GM23338 (cell line): ENCODE measurements around the gene KCNQ5. TPM values are rescaled to one million over a fixed set of nuclear protein-coding genes. Genes with fewer than 3 reads are reported as not detected.

Experiments used
- ATAC-seq: fragments of 200-7000 bp; cut with Tn5 transposase; 3 replicates; pipeline ENCODE4 v1.9.1; 2020
- DNase-seq: peaks from one replicate; pipeline ENCODE4 v3.0.0-alpha.2; 2015; ENCODE audit warnings: low spot score
- H2AFZ ChIP-seq: fragments of 200-600 bp; sonication (generic); 2 replicates; pipeline ENCODE4 v1.8.0; 2016; ENCODE audit warnings: antibody characterized with exemption, mild to moderate bottlenecking, moderate library complexity
- H3F3A ChIP-seq: fragments of 200-600 bp; sonication (generic); replicated peaks from 2 replicates; pipeline ENCODE4 v1.8.0; 2017; ENCODE audit warnings: antibody characterized with exemption, mixed run types, low read depth
- H3K27ac ChIP-seq: fragments of 200-600 bp; sonication (generic); 2 replicates; pipeline ENCODE4 v1.6.1; 2016; ENCODE audit warnings: low read depth
- H3K27me3 ChIP-seq: fragments of 200-600 bp; sonication (generic); 2 replicates; pipeline ENCODE4 v1.8.0; 2016; ENCODE audit warnings: mild to moderate bottlenecking, mixed run types, moderate library complexity; ENCODE audit not compliant: insufficient read depth
- H3K36me3 ChIP-seq: fragments of 200-600 bp; sonication (generic); 2 replicates; pipeline ENCODE4 v1.8.0; 2016; ENCODE audit warnings: mild to moderate bottlenecking; ENCODE audit not compliant: insufficient read depth
- H3K4me1 ChIP-seq: fragments of 200-600 bp; sonication (generic); 2 replicates; pipeline ENCODE4 v1.8.0; 2016; ENCODE audit warnings: mild to moderate bottlenecking, moderate library complexity; ENCODE audit not compliant: insufficient read depth
- H3K4me2 ChIP-seq: fragments of 200-600 bp; sonication (generic); 2 replicates; pipeline ENCODE4 v1.7.1; 2017; ENCODE audit warnings: mixed run types
- H3K4me3 ChIP-seq: fragments of 200-600 bp; sonication (generic); 2 replicates; pipeline ENCODE4 v1.6.1; 2016; ENCODE audit warnings: mixed run types
- H3K79me2 ChIP-seq: fragments of 200-600 bp; sonication (generic); replicated peaks from 2 replicates; pipeline ENCODE4 v1.8.0; 2017; ENCODE audit warnings: mild to moderate bottlenecking; ENCODE audit not compliant: insufficient read depth
- H3K9me2 ChIP-seq: fragments of 200-600 bp; sonication (generic); 2 replicates; pipeline ENCODE4 v1.8.0; 2017; ENCODE audit not compliant: insufficient read depth
- H4K20me1 ChIP-seq: fragments of 200-600 bp; sonication (generic); replicated peaks from 2 replicates; pipeline ENCODE4 v1.8.0; 2017; ENCODE audit warnings: mild to moderate bottlenecking; ENCODE audit not compliant: insufficient read depth
- H3K27ac Mint-ChIP-seq: 2 replicates; pipeline ENCODE4 v1.8.0; 2020; ENCODE audit warnings: inconsistent platforms, mild to moderate bottlenecking, moderate library complexity, mixed read lengths
- H3K27me3 Mint-ChIP-seq: 3 replicates; pipeline ENCODE4 v1.8.0; 2022; ENCODE audit warnings: low read depth, mild to moderate bottlenecking, moderate library complexity, mixed read lengths, inconsistent platforms; ENCODE audit not compliant: insufficient read depth, poor library complexity
- H3K36me3 Mint-ChIP-seq: 3 replicates; pipeline ENCODE4 v1.8.0; 2021; ENCODE audit warnings: low read depth, mild to moderate bottlenecking, inconsistent platforms, moderate library complexity, mixed read lengths
- H3K4me1 Mint-ChIP-seq: 3 replicates; pipeline ENCODE4 v1.8.0; 2020; ENCODE audit warnings: mild to moderate bottlenecking, inconsistent platforms, mixed read lengths
- H3K4me3 Mint-ChIP-seq: 3 replicates; pipeline ENCODE4 v1.8.0; 2021; ENCODE audit warnings: moderate library complexity, mild to moderate bottlenecking, inconsistent platforms, mixed read lengths
- H3K9me3 Mint-ChIP-seq: 3 replicates; pipeline ENCODE4 v1.8.0; 2020; ENCODE audit warnings: moderate library complexity, mild to moderate bottlenecking, inconsistent platforms, mixed read lengths
- CREB1 ChIP-seq: fragments of 250-450 bp; sonication (Bioruptor Pico); IDR thresholded peaks from 2 replicates; pipeline ENCODE4 v1.5.0; 2020; ENCODE audit warnings: low read depth, mild to moderate bottlenecking, moderate library complexity
- EZH2 ChIP-seq: fragments of 200-600 bp; sonication (generic); IDR thresholded peaks from one replicate; pipeline ENCODE4 v1.8.0; 2017; ENCODE audit warnings: antibody characterized with exemption, mild to moderate bottlenecking, low read depth; ENCODE audit not compliant: unreplicated experiment
- STAT1 ChIP-seq: IDR thresholded peaks from one replicate; pipeline ENCODE4 v1.6.1; 2016; ENCODE audit warnings: antibody characterized with exemption; ENCODE audit not compliant: unreplicated experiment
- ZNF114 ChIP-seq: fragments of 250-450 bp; sonication (Bioruptor Pico); IDR thresholded peaks from 2 replicates; pipeline ENCODE4 v1.5.0; 2020; ENCODE audit warnings: mild to moderate bottlenecking, moderate library complexity
- ZNF331 ChIP-seq: fragments of 250-450 bp; sonication (Bioruptor Pico); IDR thresholded peaks from 2 replicates; pipeline ENCODE4 v1.5.0; 2020; ENCODE audit warnings: low read depth, mild to moderate bottlenecking, moderate library complexity
- polyA plus RNA-seq: library from polyadenylated mRNA; unstranded; fragments of >200 nt; fragmentation: Nextera tagmentation; extraction: Ambion mirVana; gene quantifications from 2 replicates; pipeline ENCODE4 v1.2.1, GENCODE V29; 2016
- total RNA-seq: library from RNA; depleted of rRNA; stranded (reverse); fragments of >200 nt; shearing (Covaris generic); gene quantifications from 2 replicates; pipeline ENCODE4 v1.2.3, GENCODE V29; 2014
- TF ChIP-seq, protein P1 (sequence below), 2 experiments: fragments of 200-600 bp in 1 of 2; sonication (generic) in 1 of 2; conservative IDR thresholded peaks; 2 replicates each; pipeline versions ENCODE4 v1.5.1 to v1.6.1; 2016 to 2017; ENCODE audit warnings: antibody characterized with exemption in 2 of 2, low read depth in 2 of 2, mild to moderate bottlenecking in 2 of 2, moderate library complexity in 1 of 2
- TF ChIP-seq, protein P2 (sequence below): IDR thresholded peaks from 2 replicates; pipeline ENCODE4 v1.6.1; 2016; ENCODE audit warnings: antibody characterized with exemption
- TF ChIP-seq, protein P3 (sequence below): fragments of 250-450 bp; sonication (Bioruptor Pico); IDR thresholded peaks from 2 replicates; pipeline ENCODE4 v1.5.0; 2020; ENCODE audit warnings: mild to moderate bottlenecking, moderate library complexity

KCNQ5 gene
- total and polyA plus RNA-seq, 2 experiments from 2014 or later: 0.68 to 0.87 TPM

DNA sequence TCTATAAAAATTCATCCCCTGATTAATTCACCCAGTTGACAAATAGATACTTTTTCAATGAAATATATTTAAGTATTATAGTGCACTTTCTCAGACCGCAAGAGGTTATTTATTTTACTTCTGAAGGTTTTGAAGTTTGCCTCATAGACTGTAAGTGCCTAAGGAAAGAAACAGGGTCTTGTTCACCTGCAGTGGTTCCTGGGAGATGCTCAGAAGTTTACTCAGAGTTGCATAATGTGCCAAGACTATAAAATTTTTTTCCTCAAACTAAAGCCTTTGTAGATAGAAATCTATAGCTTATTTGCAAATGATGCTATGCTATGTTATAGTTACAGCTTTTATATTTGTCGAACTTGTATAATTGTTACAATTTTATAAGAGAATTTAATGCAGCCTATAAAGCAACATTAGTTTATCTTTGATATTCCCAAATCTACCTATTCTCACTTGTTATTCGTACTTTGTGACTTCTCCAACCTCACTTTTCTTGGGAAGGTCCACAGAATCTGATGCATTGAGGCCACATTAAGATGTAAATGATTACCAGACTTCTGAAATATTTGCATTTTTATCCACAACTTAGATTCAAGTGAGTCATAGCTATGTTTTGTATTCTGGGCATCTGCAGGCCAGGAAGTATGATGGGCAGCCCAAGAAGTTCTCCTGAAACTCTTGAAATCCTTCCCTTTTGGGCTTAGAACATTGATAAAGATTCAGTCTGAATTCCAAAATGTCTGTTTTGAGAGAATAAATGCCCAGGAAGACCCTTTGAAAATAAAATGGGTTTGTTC lies 35.7 kb downstream of the KCNQ5 start (continued):
- TF ChIP-seq, protein P1, sequence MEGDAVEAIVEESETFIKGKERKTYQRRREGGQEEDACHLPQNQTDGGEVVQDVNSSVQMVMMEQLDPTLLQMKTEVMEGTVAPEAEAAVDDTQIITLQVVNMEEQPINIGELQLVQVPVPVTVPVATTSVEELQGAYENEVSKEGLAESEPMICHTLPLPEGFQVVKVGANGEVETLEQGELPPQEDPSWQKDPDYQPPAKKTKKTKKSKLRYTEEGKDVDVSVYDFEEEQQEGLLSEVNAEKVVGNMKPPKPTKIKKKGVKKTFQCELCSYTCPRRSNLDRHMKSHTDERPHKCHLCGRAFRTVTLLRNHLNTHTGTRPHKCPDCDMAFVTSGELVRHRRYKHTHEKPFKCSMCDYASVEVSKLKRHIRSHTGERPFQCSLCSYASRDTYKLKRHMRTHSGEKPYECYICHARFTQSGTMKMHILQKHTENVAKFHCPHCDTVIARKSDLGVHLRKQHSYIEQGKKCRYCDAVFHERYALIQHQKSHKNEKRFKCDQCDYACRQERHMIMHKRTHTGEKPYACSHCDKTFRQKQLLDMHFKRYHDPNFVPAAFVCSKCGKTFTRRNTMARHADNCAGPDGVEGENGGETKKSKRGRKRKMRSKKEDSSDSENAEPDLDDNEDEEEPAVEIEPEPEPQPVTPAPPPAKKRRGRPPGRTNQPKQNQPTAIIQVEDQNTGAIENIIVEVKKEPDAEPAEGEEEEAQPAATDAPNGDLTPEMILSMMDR (conservative IDR thresholded peaks at IDR 0.05; ENCODE audit: low read depth in 2 of 2): no peak
- TF ChIP-seq CREB1 (CRISPR knock-in tag): no peak
- no peak for TF ChIP-seq ZNF331 (CRISPR knock-in tag)
- TF ChIP-seq, protein P2, sequence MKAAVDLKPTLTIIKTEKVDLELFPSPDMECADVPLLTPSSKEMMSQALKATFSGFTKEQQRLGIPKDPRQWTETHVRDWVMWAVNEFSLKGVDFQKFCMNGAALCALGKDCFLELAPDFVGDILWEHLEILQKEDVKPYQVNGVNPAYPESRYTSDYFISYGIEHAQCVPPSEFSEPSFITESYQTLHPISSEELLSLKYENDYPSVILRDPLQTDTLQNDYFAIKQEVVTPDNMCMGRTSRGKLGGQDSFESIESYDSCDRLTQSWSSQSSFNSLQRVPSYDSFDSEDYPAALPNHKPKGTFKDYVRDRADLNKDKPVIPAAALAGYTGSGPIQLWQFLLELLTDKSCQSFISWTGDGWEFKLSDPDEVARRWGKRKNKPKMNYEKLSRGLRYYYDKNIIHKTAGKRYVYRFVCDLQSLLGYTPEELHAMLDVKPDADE: no peak

- Mint-ChIP-seq H3K4me3 (no peak overlapping the region), H3K4me1 (no peaks in the 10 kb centered on the region), H3K36me3 (no peaks in the 10 kb centered on the region), H3K9me3 (no peaks in the 10 kb centered on the region), H3K27me3 (peaks cover 3% of the 10 kb centered on the region), H3K27ac (no peak overlapping the region)
- ATAC-seq: no peak
- no peaks in the 10 kb centered on the region for H3K36me3 ChIP-seq
- H2AFZ ChIP-seq: no peak overlapping the region
- H3K4me2 ChIP-seq: no peak overlapping the region
- H3K9me2 ChIP-seq: no peaks in the 10 kb centered on the region
- TF ChIP-seq STAT1 (no peak), EZH2 (no peak), ZNF114 (CRISPR knock-in tag) (no peak), ZNF331 (CRISPR knock-in tag) (no peak)
- TF ChIP-seq, protein P3, sequence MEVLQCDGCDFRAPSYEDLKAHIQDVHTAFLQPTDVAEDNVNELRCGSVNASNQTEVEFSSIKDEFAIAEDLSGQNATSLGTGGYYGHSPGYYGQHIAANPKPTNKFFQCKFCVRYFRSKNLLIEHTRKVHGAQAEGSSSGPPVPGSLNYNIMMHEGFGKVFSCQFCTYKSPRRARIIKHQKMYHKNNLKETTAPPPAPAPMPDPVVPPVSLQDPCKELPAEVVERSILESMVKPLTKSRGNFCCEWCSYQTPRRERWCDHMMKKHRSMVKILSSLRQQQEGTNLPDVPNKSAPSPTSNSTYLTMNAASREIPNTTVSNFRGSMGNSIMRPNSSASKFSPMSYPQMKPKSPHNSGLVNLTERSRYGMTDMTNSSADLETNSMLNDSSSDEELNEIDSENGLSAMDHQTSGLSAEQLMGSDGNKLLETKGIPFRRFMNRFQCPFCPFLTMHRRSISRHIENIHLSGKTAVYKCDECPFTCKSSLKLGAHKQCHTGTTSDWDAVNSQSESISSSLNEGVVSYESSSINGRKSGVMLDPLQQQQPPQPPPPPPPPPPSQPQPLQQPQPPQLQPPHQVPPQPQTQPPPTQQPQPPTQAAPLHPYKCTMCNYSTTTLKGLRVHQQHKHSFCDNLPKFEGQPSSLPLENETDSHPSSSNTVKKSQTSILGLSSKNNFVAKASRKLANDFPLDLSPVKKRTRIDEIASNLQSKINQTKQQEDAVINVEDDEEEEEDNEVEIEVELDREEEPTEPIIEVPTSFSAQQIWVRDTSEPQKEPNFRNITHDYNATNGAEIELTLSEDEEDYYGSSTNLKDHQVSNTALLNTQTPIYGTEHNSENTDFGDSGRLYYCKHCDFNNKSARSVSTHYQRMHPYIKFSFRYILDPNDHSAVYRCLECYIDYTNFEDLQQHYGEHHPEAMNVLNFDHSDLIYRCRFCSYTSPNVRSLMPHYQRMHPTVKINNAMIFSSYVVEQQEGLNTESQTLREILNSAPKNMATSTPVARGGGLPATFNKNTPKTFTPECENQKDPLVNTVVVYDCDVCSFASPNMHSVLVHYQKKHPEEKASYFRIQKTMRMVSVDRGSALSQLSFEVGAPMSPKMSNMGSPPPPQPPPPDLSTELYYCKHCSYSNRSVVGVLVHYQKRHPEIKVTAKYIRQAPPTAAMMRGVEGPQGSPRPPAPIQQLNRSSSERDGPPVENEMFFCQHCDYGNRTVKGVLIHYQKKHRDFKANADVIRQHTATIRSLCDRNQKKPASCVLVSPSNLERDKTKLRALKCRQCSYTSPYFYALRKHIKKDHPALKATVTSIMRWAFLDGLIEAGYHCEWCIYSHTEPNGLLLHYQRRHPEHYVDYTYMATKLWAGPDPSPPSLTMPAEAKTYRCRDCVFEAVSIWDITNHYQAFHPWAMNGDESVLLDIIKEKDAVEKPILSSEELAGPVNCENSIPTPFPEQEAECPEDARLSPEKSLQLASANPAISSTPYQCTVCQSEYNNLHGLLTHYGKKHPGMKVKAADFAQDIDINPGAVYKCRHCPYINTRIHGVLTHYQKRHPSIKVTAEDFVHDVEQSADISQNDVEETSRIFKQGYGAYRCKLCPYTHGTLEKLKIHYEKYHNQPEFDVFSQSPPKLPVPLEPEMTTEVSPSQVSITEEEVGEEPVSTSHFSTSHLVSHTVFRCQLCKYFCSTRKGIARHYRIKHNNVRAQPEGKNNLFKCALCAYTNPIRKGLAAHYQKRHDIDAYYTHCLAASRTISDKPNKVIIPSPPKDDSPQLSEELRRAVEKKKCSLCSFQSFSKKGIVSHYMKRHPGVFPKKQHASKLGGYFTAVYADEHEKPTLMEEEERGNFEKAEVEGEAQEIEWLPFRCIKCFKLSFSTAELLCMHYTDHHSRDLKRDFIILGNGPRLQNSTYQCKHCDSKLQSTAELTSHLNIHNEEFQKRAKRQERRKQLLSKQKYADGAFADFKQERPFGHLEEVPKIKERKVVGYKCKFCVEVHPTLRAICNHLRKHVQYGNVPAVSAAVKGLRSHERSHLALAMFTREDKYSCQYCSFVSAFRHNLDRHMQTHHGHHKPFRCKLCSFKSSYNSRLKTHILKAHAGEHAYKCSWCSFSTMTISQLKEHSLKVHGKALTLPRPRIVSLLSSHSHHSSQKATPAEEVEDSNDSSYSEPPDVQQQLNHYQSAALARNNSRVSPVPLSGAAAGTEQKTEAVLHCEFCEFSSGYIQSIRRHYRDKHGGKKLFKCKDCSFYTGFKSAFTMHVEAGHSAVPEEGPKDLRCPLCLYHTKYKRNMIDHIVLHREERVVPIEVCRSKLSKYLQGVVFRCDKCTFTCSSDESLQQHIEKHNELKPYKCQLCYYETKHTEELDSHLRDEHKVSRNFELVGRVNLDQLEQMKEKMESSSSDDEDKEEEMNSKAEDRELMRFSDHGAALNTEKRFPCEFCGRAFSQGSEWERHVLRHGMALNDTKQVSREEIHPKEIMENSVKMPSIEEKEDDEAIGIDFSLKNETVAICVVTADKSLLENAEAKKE (CRISPR knock-in tag): no peak
- TF ChIP-seq, protein P2: no peak
- H3K79me2 ChIP-seq: no peaks in the 10 kb centered on the region
- H4K20me1 ChIP-seq: no peaks in the 10 kb centered on the region
- H3K27ac ChIP-seq: no peak overlapping the region
- no peak overlapping the region for H3K4me3 ChIP-seq
- H3K27me3 ChIP-seq: no peaks in the 10 kb centered on the region
- no peaks in the 10 kb centered on the region for H3K4me1 ChIP-seq
- H3F3A ChIP-seq: no peaks in the 10 kb centered on the region
- no peak for DNase-seq
Measured at GRCh38 chr6:72659754-72660153, 37.9 kb downstream of the KCNQ5 start.
